Activated T-helper 2 cell treated with anti-CD3 and anti-CD28 coated beads, Interferon-gamma antibody, Interleukin-2, Interleukin-4, amounts not matched to agents 10 μg/mL and 5 μg/mL and 100 μg/mL, durations not matched to agents 14 hours and 24 hours and 36 hours (primary cell): ENCODE data around the gene GLIS1. TPM values are rescaled to one million over a fixed set of nuclear protein-coding genes. Genes with fewer than 3 reads are reported as not detected.

Experiments used
- DNase-seq: peaks from one replicate; pipeline ENCODE4 v3.0.0; 2021; ENCODE audit warnings: low spot score
- H3K27ac Mint-ChIP-seq: one replicate; pipeline ENCODE4 v1.8.0; 2021; ENCODE audit warnings: mixed read lengths
- H3K27me3 Mint-ChIP-seq: one replicate; pipeline ENCODE4 v1.8.0; 2021; ENCODE audit warnings: low read depth, mixed read lengths
- H3K36me3 Mint-ChIP-seq: one replicate; pipeline ENCODE4 v1.8.0; 2021; ENCODE audit warnings: low read depth, mixed read lengths
- H3K4me1 Mint-ChIP-seq: one replicate; pipeline ENCODE4 v1.8.0; 2021; ENCODE audit warnings: low read depth, mixed read lengths
- H3K4me3 Mint-ChIP-seq: one replicate; pipeline ENCODE4 v1.8.0; 2021; ENCODE audit warnings: low read depth, mild to moderate bottlenecking, moderate library complexity, mixed read lengths
- H3K9me3 Mint-ChIP-seq: one replicate; pipeline ENCODE4 v1.8.0; 2021; ENCODE audit warnings: mixed read lengths
- intact Hi-C: fragments of 100-400 bp; cut with micrococcal nuclease; formaldehyde crosslinking; loops from one replicate; pipeline ENCODE4 v1.15.1; 2023
- total RNA-seq: library from RNA; stranded (reverse); gene quantifications from 2 replicates; pipeline ENCODE4 v1.2.3, GENCODE V29; 2022

Gene GLIS1
- total RNA-seq, 1 donor from 2014 or later, result not detected

GRCh38 chr1:53672785-53673184, 66.2 kb downstream of the GLIS1 start:
- no peak for DNase-seq
- Mint-ChIP-seq H3K9me3 (no peaks in the 10 kb centered on the region), H3K4me1 (no peaks in the 10 kb centered on the region), H3K27me3 (no peaks in the 10 kb centered on the region), H3K36me3 (no peaks in the 10 kb centered on the region), H3K4me3 (no peak overlapping the region), H3K27ac (no peak overlapping the region)
- intact Hi-C loops, result no loop called here

GRCh38 chr1:53672243-53672642, 66.7 kb downstream of the GLIS1 start:
- Mint-ChIP-seq H3K27me3 (no peaks in the 10 kb centered on the region), H3K4me3 (no peak overlapping the region), H3K9me3 (no peaks in the 10 kb centered on the region), H3K4me1 (no peaks in the 10 kb centered on the region), H3K36me3 (no peaks in the 10 kb centered on the region), H3K27ac (no peak overlapping the region)
- intact Hi-C loops, result no loop called here
- DNase-seq, result no peak

- intact Hi-C loops, result no loop called here
- H3K4me1 Mint-ChIP-seq, result no peaks in the 10 kb centered on the region
- H3K36me3 Mint-ChIP-seq, result no peaks in the 10 kb centered on the region
- no peak overlapping the region for H3K27ac Mint-ChIP-seq
- no peak for DNase-seq
- H3K27me3 Mint-ChIP-seq, result no peaks in the 10 kb centered on the region
- no peaks in the 10 kb centered on the region for H3K9me3 Mint-ChIP-seq
- H3K4me3 Mint-ChIP-seq, result no peak overlapping the region
Observed at GRCh38 chr1:53669621-53670191, 69.3 kb downstream of the GLIS1 start.

GRCh38 chr1:53666566-53666965, 72.4 kb downstream of the GLIS1 start:
- Mint-ChIP-seq H3K36me3 (no peaks in the 10 kb centered on the region), H3K4me1 (no peaks in the 10 kb centered on the region), H3K27ac (no peak overlapping the region), H3K27me3 (no peaks in the 10 kb centered on the region), H3K4me3 (no peak overlapping the region), H3K9me3 (no peaks in the 10 kb centered on the region)
- no peak for DNase-seq
- intact Hi-C loops, result no loop called here

GRCh38 chr1:53665996-53666395, 73.0 kb downstream of the GLIS1 start:
- no peaks in the 10 kb centered on the region for H3K9me3 Mint-ChIP-seq
- H3K36me3 Mint-ChIP-seq, result no peaks in the 10 kb centered on the region
- intact Hi-C loops, result no loop called here
- H3K27me3 Mint-ChIP-seq, result no peaks in the 10 kb centered on the region
- H3K27ac Mint-ChIP-seq, result no peak overlapping the region
- no peaks in the 10 kb centered on the region for H3K4me1 Mint-ChIP-seq
- H3K4me3 Mint-ChIP-seq, result no peak overlapping the region
- no peak for DNase-seq

- intact Hi-C loops, result no loop called here
- H3K9me3 Mint-ChIP-seq, result no peaks in the 10 kb centered on the region
- no peak overlapping the region for H3K4me3 Mint-ChIP-seq
- no peaks in the 10 kb centered on the region for H3K27me3 Mint-ChIP-seq
- H3K27ac Mint-ChIP-seq, result no peak overlapping the region
- no peaks in the 10 kb centered on the region for H3K36me3 Mint-ChIP-seq
- no peak for DNase-seq
- H3K4me1 Mint-ChIP-seq, result no peaks in the 10 kb centered on the region
Observed at GRCh38 chr1:53663529-53664300, 75.2 kb downstream of the GLIS1 start.

- Mint-ChIP-seq H3K27ac (no peak overlapping the region), H3K36me3 (no peaks in the 10 kb centered on the region), H3K4me3 (no peak overlapping the region), H3K4me1 (no peaks in the 10 kb centered on the region), H3K27me3 (no peaks in the 10 kb centered on the region), H3K9me3 (no peaks in the 10 kb centered on the region)
- no peak for DNase-seq
- intact Hi-C loops, result no loop called here
Observed at GRCh38 chr1:53662951-53663350, 76.0 kb downstream of the GLIS1 start.

GRCh38 chr1:53662169-53662568, 76.8 kb downstream of the GLIS1 start:
- Mint-ChIP-seq H3K27me3 (no peaks in the 10 kb centered on the region), H3K4me1 (no peaks in the 10 kb centered on the region), H3K36me3 (no peaks in the 10 kb centered on the region), H3K9me3 (no peaks in the 10 kb centered on the region), H3K4me3 (no peak overlapping the region), H3K27ac (no peak overlapping the region)
- DNase-seq, result no peak
- intact Hi-C loops, result no loop called here

- intact Hi-C loops, result no loop called here
- H3K27ac Mint-ChIP-seq, result no peak overlapping the region
- no peaks in the 10 kb centered on the region for H3K36me3 Mint-ChIP-seq
- H3K27me3 Mint-ChIP-seq, result peaks cover 3% of the 10 kb centered on the region
- no peaks in the 10 kb centered on the region for H3K4me1 Mint-ChIP-seq
- no peaks in the 10 kb centered on the region for H3K9me3 Mint-ChIP-seq
- H3K4me3 Mint-ChIP-seq, result no peak overlapping the region
- DNase-seq, result no peak
Observed at GRCh38 chr1:53661496-53661895, 77.5 kb downstream of the GLIS1 start.

GRCh38 chr1:53660666-53661065, 78.3 kb downstream of the GLIS1 start:
- intact Hi-C loops, result no loop called here
- Mint-ChIP-seq H3K36me3 (no peaks in the 10 kb centered on the region), H3K27me3 (peaks cover 6% of the 10 kb centered on the region), H3K4me3 (no peak overlapping the region), H3K9me3 (no peaks in the 10 kb centered on the region), H3K27ac (no peak overlapping the region), H3K4me1 (no peaks in the 10 kb centered on the region)
- DNase-seq, result no peak

- DNase-seq, result no peak
- intact Hi-C loops, result no loop called here
- Mint-ChIP-seq H3K4me1 (no peaks in the 10 kb centered on the region), H3K27me3 (peaks cover 6% of the 10 kb centered on the region), H3K9me3 (no peaks in the 10 kb centered on the region), H3K36me3 (no peaks in the 10 kb centered on the region), H3K27ac (no peak overlapping the region), H3K4me3 (no peak overlapping the region)
Observed at GRCh38 chr1:53659436-53659835, 79.5 kb downstream of the GLIS1 start.

GRCh38 chr1:53658489-53659230, 80.3 kb downstream of the GLIS1 start:
- Mint-ChIP-seq H3K27me3 (peaks cover 6% of the 10 kb centered on the region), H3K9me3 (no peaks in the 10 kb centered on the region), H3K36me3 (no peaks in the 10 kb centered on the region), H3K4me3 (no peak overlapping the region), H3K4me1 (no peaks in the 10 kb centered on the region), H3K27ac (no peak overlapping the region)
- DNase-seq, result no peak
- intact Hi-C loops, result no loop called here

GRCh38 chr1:53657891-53658396, 81.0 kb downstream of the GLIS1 start:
- no peak for DNase-seq
- no peak overlapping the region for H3K4me3 Mint-ChIP-seq

More at GRCh38 chr1:53657891-53658396, 81.0 kb downstream of the GLIS1 start:
- intact Hi-C loops, result no loop called here
- Mint-ChIP-seq H3K36me3 (no peaks in the 10 kb centered on the region), H3K4me1 (no peaks in the 10 kb centered on the region), H3K9me3 (no peaks in the 10 kb centered on the region), H3K27ac (no peak overlapping the region), H3K27me3 (peaks cover 6% of the 10 kb centered on the region)
